Neural cell (in vitro differentiated cells): ENCODE measurements around the gene NPY. TPM values are rescaled to one million over a fixed set of nuclear protein-coding genes. Genes with fewer than 3 reads are reported as not detected.

Source experiments
- H2AFZ ChIP-seq: fragments of 200-600, 300-800 bp; sonication (generic), shearing (Covaris generic); 2 replicates; pipeline ENCODE4 v1.6.0; 2014; ENCODE audit warnings: low read depth, mild to moderate bottlenecking, antibody characterized with exemption, low read length, moderate library complexity
- H3F3A ChIP-seq: fragments of 200-600 bp; shearing (Covaris generic); 2 replicates; pipeline ENCODE4 v1.6.1; 2016; ENCODE audit warnings: mild to moderate bottlenecking, moderate library complexity, mixed read lengths, antibody characterized with exemption, low read length; ENCODE audit not compliant: insufficient read depth, poor library complexity, severe bottlenecking
- H3K27ac ChIP-seq: fragments of 200-600, 300-800 bp; sonication (generic), shearing (Covaris generic); 2 replicates; pipeline ENCODE4 v1.5.1; 2014; ENCODE audit warnings: mild to moderate bottlenecking, low read length, moderate library complexity
- H3K27me3 ChIP-seq: fragments of 300-800, 200-600 bp; sonication (generic), shearing (Covaris generic); 2 replicates; pipeline ENCODE4 v1.6.0; 2014; ENCODE audit warnings: mild to moderate bottlenecking, low read depth, low read length, moderate library complexity; ENCODE audit not compliant: insufficient read depth
- H3K36me3 ChIP-seq: fragments of 300-800, 200-600 bp; sonication (generic), shearing (Covaris generic); 2 replicates; pipeline ENCODE4 v1.5.1; 2014; ENCODE audit warnings: mild to moderate bottlenecking, antibody characterized with exemption, low read length, moderate library complexity; ENCODE audit not compliant: insufficient read depth
- H3K4me2 ChIP-seq: fragments of 300-800, 200-600 bp; sonication (generic), shearing (Covaris generic); 2 replicates; pipeline ENCODE4 v1.6.0; 2014; ENCODE audit warnings: mild to moderate bottlenecking, low read length
- H3K4me3 ChIP-seq: fragments of 300-800, 200-600 bp; sonication (generic), shearing (Covaris generic); 2 replicates; pipeline ENCODE4 v1.5.1; 2014; ENCODE audit warnings: mild to moderate bottlenecking, low read length, moderate library complexity
- H3K79me2 ChIP-seq: fragments of 200-600 bp; shearing (Covaris generic); replicated peaks from 2 replicates; pipeline ENCODE4 v1.6.0; 2014; ENCODE audit warnings: mild to moderate bottlenecking, low read length, moderate library complexity; ENCODE audit not compliant: insufficient read depth
- H3K9ac ChIP-seq: fragments of 300-800, 200-600 bp; sonication (generic), shearing (Covaris generic); 2 replicates; pipeline ENCODE4 v1.6.1; 2016; ENCODE audit warnings: mild to moderate bottlenecking, low read length, mixed read lengths
- H3K9me2 ChIP-seq: fragments of 200-600 bp; shearing (Covaris generic); 2 replicates; pipeline ENCODE4 v1.6.1; 2016; ENCODE audit warnings: mild to moderate bottlenecking, low read length, mixed read lengths; ENCODE audit not compliant: insufficient read depth
- H3K9me3 ChIP-seq: fragments of 200-600, 300-800 bp; sonication (generic), shearing (Covaris generic); 2 replicates; pipeline ENCODE4 v1.6.1; 2016; ENCODE audit warnings: mild to moderate bottlenecking, mixed run types, low read length, moderate library complexity, mixed read lengths
- H4K20me1 ChIP-seq: fragments of 200-600 bp; shearing (Covaris generic); 2 replicates; pipeline ENCODE4 v1.6.1; 2016; ENCODE audit warnings: mild to moderate bottlenecking, mixed run types; ENCODE audit not compliant: insufficient read depth
- CTCF ChIP-seq: fragments of 450-650 bp; IDR thresholded peaks from 2 replicates; pipeline ENCODE4 v1.5.1; 2014; ENCODE audit warnings: antibody characterized with exemption, mild to moderate bottlenecking, moderate library complexity; ENCODE audit not compliant: poor library complexity, severe bottlenecking
- EP300 ChIP-seq: fragments of 450-650 bp; conservative IDR thresholded peaks from 2 replicates; pipeline ENCODE4 v1.6.1; 2014; ENCODE audit warnings: antibody characterized with exemption, mild to moderate bottlenecking, moderate library complexity; ENCODE audit not compliant: poor library complexity, severe bottlenecking
- EZH2 ChIP-seq: fragments of 200-600, 300-800 bp; shearing (Covaris generic), sonication (generic); IDR thresholded peaks from 2 replicates; pipeline ENCODE4 v1.6.1; 2014; ENCODE audit warnings: antibody characterized with exemption, low read length, borderline replicate concordance, mild to moderate bottlenecking; ENCODE audit not compliant: insufficient read depth, poor library complexity, severe bottlenecking
- MXI1 ChIP-seq: fragments of 450-650 bp; conservative IDR thresholded peaks from 2 replicates; pipeline ENCODE4 v1.6.1; 2014; ENCODE audit warnings: antibody characterized with exemption, mild to moderate bottlenecking; ENCODE audit not compliant: poor library complexity, severe bottlenecking
- POLR2AphosphoS5 ChIP-seq: IDR thresholded peaks from 2 replicates; pipeline ENCODE4 v1.6.1; 2012
- RAD21 ChIP-seq: fragments of 450-650 bp; conservative IDR thresholded peaks from 2 replicates; pipeline ENCODE4 v1.6.1; 2014; ENCODE audit warnings: antibody characterized with exemption, mild to moderate bottlenecking, moderate library complexity
- REST ChIP-seq: IDR thresholded peaks from 2 replicates; pipeline ENCODE4 v1.6.1; 2012; ENCODE audit warnings: borderline replicate concordance
- SMC3 ChIP-seq: fragments of 450-650 bp; conservative IDR thresholded peaks from 2 replicates; pipeline ENCODE4 v1.6.1; 2014; ENCODE audit warnings: antibody characterized with exemption, mild to moderate bottlenecking, moderate library complexity; ENCODE audit not compliant: poor library complexity
- TAF1 ChIP-seq: IDR thresholded peaks from 2 replicates; pipeline ENCODE4 v1.6.1; 2012; ENCODE audit warnings: low read depth
- polyA plus RNA-seq: library from polyadenylated mRNA; depleted of rRNA; stranded (reverse); fragments of >200 nt; gene quantifications from 2 replicates; pipeline ENCODE4 v1.2.3, GENCODE V29; 2014

The NPY gene
- polyA plus RNA-seq, 1 donor from 2014 or later = not detected

DNA sequence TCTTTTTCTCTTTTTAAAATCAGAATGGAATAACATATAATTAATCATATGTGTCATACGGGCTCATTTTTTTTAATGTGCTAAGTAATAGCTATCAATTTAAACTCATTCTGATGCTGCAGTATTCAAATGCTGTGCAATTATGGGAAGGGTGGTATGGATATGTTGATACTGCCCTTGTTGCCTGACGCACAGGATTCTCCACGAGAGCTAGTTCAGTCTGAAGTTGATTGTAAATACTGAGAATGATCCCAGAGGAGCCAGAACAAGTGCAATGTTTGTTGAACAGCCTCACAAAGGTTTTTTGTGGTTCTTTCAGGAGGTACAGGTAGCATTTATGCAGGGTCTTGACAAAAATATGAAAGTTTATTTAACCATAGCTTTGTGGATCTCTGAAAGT, 13.4 kb downstream of the NPY start:
- no peaks in the 10 kb centered on the region for H3K9me3 ChIP-seq
- no peaks in the 10 kb centered on the region for H3K36me3 ChIP-seq
- H2AFZ ChIP-seq = no peak overlapping the region
- no peaks in the 10 kb centered on the region for H3K79me2 ChIP-seq
- H3K4me2 ChIP-seq = no peak overlapping the region
- no peaks in the 10 kb centered on the region for H4K20me1 ChIP-seq
- H3K27me3 ChIP-seq = no peaks in the 10 kb centered on the region
- H3K4me3 ChIP-seq = no peak overlapping the region
- no peak overlapping the region for H3K9ac ChIP-seq
- H3K9me2 ChIP-seq = no peaks in the 10 kb centered on the region
- TF ChIP-seq EZH2 = no peak
- no peak for TF ChIP-seq SMC3
- TF ChIP-seq CTCF = no peak
- TF ChIP-seq RAD21 = no peak
- TF ChIP-seq MXI1 = no peak
- TF ChIP-seq REST = no peak
- no peak for TF ChIP-seq EP300
- no peak for TF ChIP-seq POLR2AphosphoS5
- H3K27ac ChIP-seq = no peak overlapping the region
- no peaks in the 10 kb centered on the region for H3F3A ChIP-seq

GRCh38 chr7:24298696-24299095, 14.7 kb downstream of the NPY start:
- Histone ChIP-seq H3F3A (no peaks in the 10 kb centered on the region), H3K27ac (no peak overlapping the region), H3K4me3 (no peak overlapping the region), H4K20me1 (no peaks in the 10 kb centered on the region), H3K9ac (no peak overlapping the region), H2AFZ (no peak overlapping the region), H3K9me3 (no peaks in the 10 kb centered on the region), H3K4me2 (no peak overlapping the region), H3K9me2 (no peaks in the 10 kb centered on the region), H3K27me3 (no peaks in the 10 kb centered on the region), H3K79me2 (no peaks in the 10 kb centered on the region), H3K36me3 (no peaks in the 10 kb centered on the region)
- TF ChIP-seq EZH2 (no peak), POLR2AphosphoS5 (no peak), MXI1 (no peak), TAF1 (no peak), REST (no peak), SMC3 (no peak), RAD21 (no peak), CTCF (no peak), EP300 (no peak)
